H9 (cell line): Measurements from ENCODE around the gene APOL1. TPM values are rescaled to one million over a fixed set of nuclear protein-coding genes. Genes with fewer than 3 reads are reported as not detected.

Experiments used
- DNase-seq: peaks from one replicate; pipeline ENCODE4 v3.0.0-alpha.2; 2017
- H2AFZ ChIP-seq: one replicate; pipeline ENCODE4 v1.6.1; 2013; ENCODE audit warnings: mild to moderate bottlenecking, low read length, control low read depth, moderate library complexity
- H2AK5ac ChIP-seq: 2 replicates; pipeline ENCODE4 v1.6.1; 2013; ENCODE audit warnings: low read length, control low read depth, mixed read lengths; ENCODE audit not compliant: insufficient read length
- H2BK120ac ChIP-seq: one replicate; pipeline ENCODE4 v1.6.1; 2013; ENCODE audit warnings: low read depth, mild to moderate bottlenecking, low read length, control low read depth, inconsistent platforms; ENCODE audit not compliant: poor library complexity, severe bottlenecking
- H2BK12ac ChIP-seq: 2 replicates; pipeline ENCODE4 v1.6.1; 2013; ENCODE audit warnings: low read length, control low read depth, mixed read lengths, low read depth; ENCODE audit not compliant: insufficient read length
- H2BK15ac ChIP-seq: 2 replicates; pipeline ENCODE4 v1.6.1; 2013; ENCODE audit warnings: low read depth, low read length, control low read depth
- H2BK20ac ChIP-seq: one replicate; pipeline ENCODE4 v1.6.1; 2013; ENCODE audit warnings: low read depth, mild to moderate bottlenecking, low read length, control low read depth, inconsistent platforms; ENCODE audit not compliant: poor library complexity, severe bottlenecking
- H2BK5ac ChIP-seq: 2 replicates; pipeline ENCODE4 v1.6.1; 2013; ENCODE audit warnings: low read length, control low read depth, mixed read lengths; ENCODE audit not compliant: insufficient read length
- H3K14ac ChIP-seq: 2 replicates; pipeline ENCODE4 v1.6.1; 2013; ENCODE audit warnings: low read length, control low read depth; ENCODE audit not compliant: insufficient read depth
- H3K18ac ChIP-seq: 2 replicates; pipeline ENCODE4 v1.6.1; 2013; ENCODE audit warnings: low read depth, mild to moderate bottlenecking, mixed read lengths, low read length, control low read depth; ENCODE audit not compliant: insufficient read length
- H3K23ac ChIP-seq: 2 replicates; pipeline ENCODE4 v1.6.1; 2013; ENCODE audit warnings: low read length, control low read depth, mixed read lengths, low read depth; ENCODE audit not compliant: insufficient read length
- H3K23me2 ChIP-seq: 2 replicates; pipeline ENCODE4 v1.6.1; 2013; ENCODE audit warnings: low read depth, mild to moderate bottlenecking, mixed read lengths, low read length, control low read depth; ENCODE audit not compliant: insufficient read length, poor library complexity, severe bottlenecking
- H3K27ac ChIP-seq: 2 replicates; pipeline ENCODE4 v1.5.1; 2013; ENCODE audit warnings: low read length, control low read depth, mixed read lengths, low read depth; ENCODE audit not compliant: insufficient read length
- H3K27me3 ChIP-seq: 2 replicates; pipeline ENCODE4 v1.6.1; 2013; ENCODE audit warnings: low read length, control low read depth, inconsistent platforms; ENCODE audit not compliant: insufficient read depth
- H3K4ac ChIP-seq: 2 replicates; pipeline ENCODE4 v1.6.1; 2013; ENCODE audit warnings: low read depth, mild to moderate bottlenecking, control low read depth, inconsistent platforms, low read length, moderate library complexity
- H3K4me1 ChIP-seq: 2 replicates; pipeline ENCODE4 v1.6.1; 2013; ENCODE audit warnings: low read length, control low read depth, inconsistent platforms; ENCODE audit not compliant: insufficient read depth
- H3K4me2 ChIP-seq: 2 replicates; pipeline ENCODE4 v1.6.1; 2013; ENCODE audit warnings: low read length, control low read depth, mixed read lengths; ENCODE audit not compliant: insufficient read length, insufficient read depth
- H3K56ac ChIP-seq: 2 replicates; pipeline ENCODE4 v1.6.1; 2013; ENCODE audit warnings: low read depth, mild to moderate bottlenecking, mixed read lengths, low read length, control low read depth; ENCODE audit not compliant: insufficient read length
- H3K79me1 ChIP-seq: 2 replicates; pipeline ENCODE4 v1.6.1; 2013; ENCODE audit warnings: low read depth, mild to moderate bottlenecking, moderate library complexity, low read length, control low read depth, inconsistent platforms; ENCODE audit not compliant: insufficient read depth, poor library complexity, severe bottlenecking
- H3K79me2 ChIP-seq: 2 replicates; pipeline ENCODE4 v1.6.1; 2013; ENCODE audit warnings: low read length, control low read depth, inconsistent platforms; ENCODE audit not compliant: insufficient read depth
- H3K9ac ChIP-seq: 2 replicates; pipeline ENCODE4 v1.6.1; 2013; ENCODE audit warnings: low read length, control low read depth, mixed read lengths; ENCODE audit not compliant: insufficient read length; ENCODE audit errors: extremely low read depth
- H3K9me3 ChIP-seq: one replicate; pipeline ENCODE4 v1.6.1; 2013; ENCODE audit warnings: low read depth, low read length, inconsistent platforms; ENCODE audit not compliant: control insufficient read depth
- H3T11ph ChIP-seq: one replicate; pipeline ENCODE4 v1.6.1; 2013; ENCODE audit warnings: mild to moderate bottlenecking, low read length, control low read depth, inconsistent platforms
- H4K20me1 ChIP-seq: one replicate; pipeline ENCODE4 v1.6.1; 2013; ENCODE audit not compliant: control insufficient read depth, insufficient read length, insufficient read depth
- H4K5ac ChIP-seq: 2 replicates; pipeline ENCODE4 v1.6.1; 2013; ENCODE audit warnings: low read depth, mild to moderate bottlenecking, mixed read lengths, low read length, control low read depth; ENCODE audit not compliant: insufficient read length
- H4K8ac ChIP-seq: replicated peaks from 2 replicates; pipeline ENCODE4 v1.6.1; 2013; ENCODE audit warnings: low read length, control low read depth, mixed read lengths, low read depth; ENCODE audit not compliant: insufficient read length
- H4K91ac ChIP-seq: 2 replicates; pipeline ENCODE4 v1.6.1; 2013; ENCODE audit warnings: low read depth, mild to moderate bottlenecking, moderate library complexity, mixed read lengths, low read length, control low read depth; ENCODE audit not compliant: insufficient read length
- H3K27ac Mint-ChIP-seq, 3 experiments: 2 replicates in 2 of 3; 3 replicates in 1 of 3; pipeline ENCODE4 v1.8.0; 2020 to 2021; ENCODE audit warnings: mixed read lengths in 3 of 3, mild to moderate bottlenecking in 1 of 3, moderate library complexity in 1 of 3
- H3K27me3 Mint-ChIP-seq: 2 replicates; pipeline ENCODE4 v1.8.0; 2021; ENCODE audit warnings: low read depth, mild to moderate bottlenecking, moderate library complexity, mixed read lengths
- H3K36me3 Mint-ChIP-seq, 3 experiments: 2 replicates in 2 of 3; 3 replicates in 1 of 3; pipeline ENCODE4 v1.8.0; 2020 to 2021; ENCODE audit warnings: low read depth in 3 of 3, mixed read lengths in 3 of 3; ENCODE audit not compliant: insufficient read depth in 1 of 3
- H3K4me1 Mint-ChIP-seq, 2 experiments: 2 replicates each; pipeline ENCODE4 v1.8.0; 2020; ENCODE audit warnings: mixed read lengths in 2 of 2
- H3K4me3 Mint-ChIP-seq, 2 experiments: 2 replicates in 1 of 2; 3 replicates in 1 of 2; pipeline ENCODE4 v1.8.0; 2020 to 2021; ENCODE audit warnings: mild to moderate bottlenecking in 2 of 2, mixed read lengths in 2 of 2, moderate library complexity in 1 of 2
- H3K9me3 Mint-ChIP-seq, 2 experiments: 2 replicates in 1 of 2; 3 replicates in 1 of 2; pipeline ENCODE4 v1.8.0; 2020; ENCODE audit warnings: mild to moderate bottlenecking in 2 of 2, mixed read lengths in 2 of 2, moderate library complexity in 1 of 2
- WGBS: extraction: QIAGEN DNeasy Blood & Tissue Kit; methylation state at CpG from one replicate; pipeline ENCODE4 v1.1.7; 2013; ENCODE audit warnings: missing lambda C conversion rate, low lambda C conversion rate, mixed read lengths; ENCODE audit not compliant: insufficient read length; ENCODE audit errors: extremely low coverage; 5-methylcytosine and 5-hydroxymethylcytosine counted together
- total RNA-seq: library from RNA; stranded (reverse); gene quantifications from 2 replicates; pipeline ENCODE4 v1.2.1, GENCODE V29; 2021
- TF ChIP-seq, protein P1 (sequence below): fragments of 200-600 bp; sonication (generic); conservative IDR thresholded peaks from 3 replicates; pipeline ENCODE4 v1.8.0; 2021; ENCODE audit warnings: antibody characterized with exemption, mild to moderate bottlenecking

Gene APOL1
- total RNA-seq, 1 experiment from 2014 or later, result not detected

- no peak overlapping the region for H3K14ac ChIP-seq
- H3K9me3 Mint-ChIP-seq, result no peaks in the 10 kb centered on the region
- H4K8ac ChIP-seq, result no peak overlapping the region
- no peaks in the 10 kb centered on the region for H3K23me2 ChIP-seq
- peaks cover 10 to 51% (median 35%) of the 10 kb centered on the region in 3 experiments for H3K36me3 Mint-ChIP-seq
- H3K4me3 Mint-ChIP-seq, result no peak overlapping the region
- peaks cover 7 to 15% of the 10 kb centered on the region in 2 experiments for H3K4me1 Mint-ChIP-seq
- no CpG with 5 or more reads among the region's 9 CpGs for WGBS
- H2BK5ac ChIP-seq, result no peak overlapping the region
- H3K27me3 ChIP-seq, result no peaks in the 10 kb centered on the region
- no peak overlapping the region for H3K4ac ChIP-seq
- no peak overlapping the region for H2BK12ac ChIP-seq
- no peak overlapping the region for H3K56ac ChIP-seq
- H3K4me1 ChIP-seq, result no peaks in the 10 kb centered on the region
- no peak overlapping the region for H3K27ac ChIP-seq
- H4K91ac ChIP-seq, result no peak overlapping the region
- H3K9ac ChIP-seq, result no peak overlapping the region
- no peak overlapping the region for H2AK5ac ChIP-seq
- H3K79me2 ChIP-seq, result no peaks in the 10 kb centered on the region
- H3K79me1 ChIP-seq, result no peaks in the 10 kb centered on the region
- H4K20me1 ChIP-seq, result no peaks in the 10 kb centered on the region
- no peak overlapping the region for H2BK20ac ChIP-seq
- H3K23ac ChIP-seq, result no peak overlapping the region
- H3T11ph ChIP-seq, result no peak overlapping the region
- no peak for DNase-seq
- no peak overlapping the region for H3K27ac Mint-ChIP-seq
- TF ChIP-seq, protein P1, sequence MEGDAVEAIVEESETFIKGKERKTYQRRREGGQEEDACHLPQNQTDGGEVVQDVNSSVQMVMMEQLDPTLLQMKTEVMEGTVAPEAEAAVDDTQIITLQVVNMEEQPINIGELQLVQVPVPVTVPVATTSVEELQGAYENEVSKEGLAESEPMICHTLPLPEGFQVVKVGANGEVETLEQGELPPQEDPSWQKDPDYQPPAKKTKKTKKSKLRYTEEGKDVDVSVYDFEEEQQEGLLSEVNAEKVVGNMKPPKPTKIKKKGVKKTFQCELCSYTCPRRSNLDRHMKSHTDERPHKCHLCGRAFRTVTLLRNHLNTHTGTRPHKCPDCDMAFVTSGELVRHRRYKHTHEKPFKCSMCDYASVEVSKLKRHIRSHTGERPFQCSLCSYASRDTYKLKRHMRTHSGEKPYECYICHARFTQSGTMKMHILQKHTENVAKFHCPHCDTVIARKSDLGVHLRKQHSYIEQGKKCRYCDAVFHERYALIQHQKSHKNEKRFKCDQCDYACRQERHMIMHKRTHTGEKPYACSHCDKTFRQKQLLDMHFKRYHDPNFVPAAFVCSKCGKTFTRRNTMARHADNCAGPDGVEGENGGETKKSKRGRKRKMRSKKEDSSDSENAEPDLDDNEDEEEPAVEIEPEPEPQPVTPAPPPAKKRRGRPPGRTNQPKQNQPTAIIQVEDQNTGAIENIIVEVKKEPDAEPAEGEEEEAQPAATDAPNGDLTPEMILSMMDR, result no peak
- peaks cover 2% of the 10 kb centered on the region; the same call in 1 of the 2 replicates for H3K27me3 Mint-ChIP-seq
- H2AFZ ChIP-seq, result no peak overlapping the region
- H3K18ac ChIP-seq, result no peak overlapping the region
- no peak overlapping the region for H2BK15ac ChIP-seq
- no peak overlapping the region for H3K4me2 ChIP-seq
- no peak overlapping the region for H2BK120ac ChIP-seq
- no peak overlapping the region for H4K5ac ChIP-seq
- H3K9me3 ChIP-seq, result no peaks in the 10 kb centered on the region
These were observed 25.5 kb upstream of the APOL1 start for GRCh38 chr22:36227396-36227795.
